H9 (cell line): ENCODE measurements around the gene JMJD1C. TPM values are rescaled to one million over a fixed set of nuclear protein-coding genes. Genes with fewer than 3 reads are reported as not detected.
A peak's percentile ranks its signal among the peaks of the same experiment; 100 is the strongest.

ENCODE experiments used
- DNase-seq: peaks from one replicate; pipeline ENCODE4 v3.0.0-alpha.2; 2017
- H2AFZ ChIP-seq: one replicate; pipeline ENCODE4 v1.6.1; 2013; ENCODE audit warnings: mild to moderate bottlenecking, low read length, control low read depth, moderate library complexity
- H2AK5ac ChIP-seq: 2 replicates; pipeline ENCODE4 v1.6.1; 2013; ENCODE audit warnings: low read length, control low read depth, mixed read lengths; ENCODE audit not compliant: insufficient read length
- H2BK120ac ChIP-seq: one replicate; pipeline ENCODE4 v1.6.1; 2013; ENCODE audit warnings: low read depth, mild to moderate bottlenecking, low read length, control low read depth, inconsistent platforms; ENCODE audit not compliant: poor library complexity, severe bottlenecking
- H2BK12ac ChIP-seq: 2 replicates; pipeline ENCODE4 v1.6.1; 2013; ENCODE audit warnings: low read length, control low read depth, mixed read lengths, low read depth; ENCODE audit not compliant: insufficient read length
- H2BK15ac ChIP-seq: 2 replicates; pipeline ENCODE4 v1.6.1; 2013; ENCODE audit warnings: low read depth, low read length, control low read depth
- H2BK20ac ChIP-seq: one replicate; pipeline ENCODE4 v1.6.1; 2013; ENCODE audit warnings: low read depth, mild to moderate bottlenecking, low read length, control low read depth, inconsistent platforms; ENCODE audit not compliant: poor library complexity, severe bottlenecking
- H2BK5ac ChIP-seq: 2 replicates; pipeline ENCODE4 v1.6.1; 2013; ENCODE audit warnings: low read length, control low read depth, mixed read lengths; ENCODE audit not compliant: insufficient read length
- H3K14ac ChIP-seq: 2 replicates; pipeline ENCODE4 v1.6.1; 2013; ENCODE audit warnings: low read length, control low read depth; ENCODE audit not compliant: insufficient read depth
- H3K18ac ChIP-seq: 2 replicates; pipeline ENCODE4 v1.6.1; 2013; ENCODE audit warnings: low read depth, mild to moderate bottlenecking, mixed read lengths, low read length, control low read depth; ENCODE audit not compliant: insufficient read length
- H3K23ac ChIP-seq: 2 replicates; pipeline ENCODE4 v1.6.1; 2013; ENCODE audit warnings: low read length, control low read depth, mixed read lengths, low read depth; ENCODE audit not compliant: insufficient read length
- H3K23me2 ChIP-seq: 2 replicates; pipeline ENCODE4 v1.6.1; 2013; ENCODE audit warnings: low read depth, mild to moderate bottlenecking, mixed read lengths, low read length, control low read depth; ENCODE audit not compliant: insufficient read length, poor library complexity, severe bottlenecking
- H3K27ac ChIP-seq: 2 replicates; pipeline ENCODE4 v1.5.1; 2013; ENCODE audit warnings: low read length, control low read depth, mixed read lengths, low read depth; ENCODE audit not compliant: insufficient read length
- H3K27me3 ChIP-seq: 2 replicates; pipeline ENCODE4 v1.6.1; 2013; ENCODE audit warnings: low read length, control low read depth, inconsistent platforms; ENCODE audit not compliant: insufficient read depth
- H3K4ac ChIP-seq: 2 replicates; pipeline ENCODE4 v1.6.1; 2013; ENCODE audit warnings: low read depth, mild to moderate bottlenecking, control low read depth, inconsistent platforms, low read length, moderate library complexity
- H3K4me1 ChIP-seq: 2 replicates; pipeline ENCODE4 v1.6.1; 2013; ENCODE audit warnings: low read length, control low read depth, inconsistent platforms; ENCODE audit not compliant: insufficient read depth
- H3K4me2 ChIP-seq: 2 replicates; pipeline ENCODE4 v1.6.1; 2013; ENCODE audit warnings: low read length, control low read depth, mixed read lengths; ENCODE audit not compliant: insufficient read length, insufficient read depth
- H3K56ac ChIP-seq: 2 replicates; pipeline ENCODE4 v1.6.1; 2013; ENCODE audit warnings: low read depth, mild to moderate bottlenecking, mixed read lengths, low read length, control low read depth; ENCODE audit not compliant: insufficient read length
- H3K79me1 ChIP-seq: 2 replicates; pipeline ENCODE4 v1.6.1; 2013; ENCODE audit warnings: low read depth, mild to moderate bottlenecking, moderate library complexity, low read length, control low read depth, inconsistent platforms; ENCODE audit not compliant: insufficient read depth, poor library complexity, severe bottlenecking
- H3K79me2 ChIP-seq: 2 replicates; pipeline ENCODE4 v1.6.1; 2013; ENCODE audit warnings: low read length, control low read depth, inconsistent platforms; ENCODE audit not compliant: insufficient read depth
- H3K9ac ChIP-seq: 2 replicates; pipeline ENCODE4 v1.6.1; 2013; ENCODE audit warnings: low read length, control low read depth, mixed read lengths; ENCODE audit not compliant: insufficient read length; ENCODE audit errors: extremely low read depth
- H3K9me3 ChIP-seq: one replicate; pipeline ENCODE4 v1.6.1; 2013; ENCODE audit warnings: low read depth, low read length, inconsistent platforms; ENCODE audit not compliant: control insufficient read depth
- H3T11ph ChIP-seq: one replicate; pipeline ENCODE4 v1.6.1; 2013; ENCODE audit warnings: mild to moderate bottlenecking, low read length, control low read depth, inconsistent platforms
- H4K20me1 ChIP-seq: one replicate; pipeline ENCODE4 v1.6.1; 2013; ENCODE audit not compliant: control insufficient read depth, insufficient read length, insufficient read depth
- H4K5ac ChIP-seq: 2 replicates; pipeline ENCODE4 v1.6.1; 2013; ENCODE audit warnings: low read depth, mild to moderate bottlenecking, mixed read lengths, low read length, control low read depth; ENCODE audit not compliant: insufficient read length
- H4K8ac ChIP-seq: replicated peaks from 2 replicates; pipeline ENCODE4 v1.6.1; 2013; ENCODE audit warnings: low read length, control low read depth, mixed read lengths, low read depth; ENCODE audit not compliant: insufficient read length
- H4K91ac ChIP-seq: 2 replicates; pipeline ENCODE4 v1.6.1; 2013; ENCODE audit warnings: low read depth, mild to moderate bottlenecking, moderate library complexity, mixed read lengths, low read length, control low read depth; ENCODE audit not compliant: insufficient read length
- H3K27ac Mint-ChIP-seq, 3 experiments: 2 replicates in 2 of 3; 3 replicates in 1 of 3; pipeline ENCODE4 v1.8.0; 2020 to 2021; ENCODE audit warnings: mixed read lengths in 3 of 3, mild to moderate bottlenecking in 1 of 3, moderate library complexity in 1 of 3
- H3K27me3 Mint-ChIP-seq: 2 replicates; pipeline ENCODE4 v1.8.0; 2021; ENCODE audit warnings: low read depth, mild to moderate bottlenecking, moderate library complexity, mixed read lengths
- H3K36me3 Mint-ChIP-seq, 3 experiments: 2 replicates in 2 of 3; 3 replicates in 1 of 3; pipeline ENCODE4 v1.8.0; 2020 to 2021; ENCODE audit warnings: low read depth in 3 of 3, mixed read lengths in 3 of 3; ENCODE audit not compliant: insufficient read depth in 1 of 3
- H3K4me1 Mint-ChIP-seq, 2 experiments: 2 replicates each; pipeline ENCODE4 v1.8.0; 2020; ENCODE audit warnings: mixed read lengths in 2 of 2
- H3K4me3 Mint-ChIP-seq, 2 experiments: 2 replicates in 1 of 2; 3 replicates in 1 of 2; pipeline ENCODE4 v1.8.0; 2020 to 2021; ENCODE audit warnings: mild to moderate bottlenecking in 2 of 2, mixed read lengths in 2 of 2, moderate library complexity in 1 of 2
- H3K9me3 Mint-ChIP-seq, 2 experiments: 2 replicates in 1 of 2; 3 replicates in 1 of 2; pipeline ENCODE4 v1.8.0; 2020; ENCODE audit warnings: mild to moderate bottlenecking in 2 of 2, mixed read lengths in 2 of 2, moderate library complexity in 1 of 2
- WGBS: extraction: QIAGEN DNeasy Blood & Tissue Kit; methylation state at CpG from one replicate; pipeline ENCODE4 v1.1.7; 2013; ENCODE audit warnings: missing lambda C conversion rate, low lambda C conversion rate, mixed read lengths; ENCODE audit not compliant: insufficient read length; ENCODE audit errors: extremely low coverage; 5-methylcytosine and 5-hydroxymethylcytosine counted together
- total RNA-seq: library from RNA; stranded (reverse); gene quantifications from 2 replicates; pipeline ENCODE4 v1.2.1, GENCODE V29; 2021
- TF ChIP-seq, protein P1 (sequence below): fragments of 200-600 bp; sonication (generic); conservative IDR thresholded peaks from 3 replicates; pipeline ENCODE4 v1.8.0; 2021; ENCODE audit warnings: antibody characterized with exemption, mild to moderate bottlenecking

JMJD1C gene
- total RNA-seq, 1 experiment from 2014 or later, result 200 TPM

DNA sequence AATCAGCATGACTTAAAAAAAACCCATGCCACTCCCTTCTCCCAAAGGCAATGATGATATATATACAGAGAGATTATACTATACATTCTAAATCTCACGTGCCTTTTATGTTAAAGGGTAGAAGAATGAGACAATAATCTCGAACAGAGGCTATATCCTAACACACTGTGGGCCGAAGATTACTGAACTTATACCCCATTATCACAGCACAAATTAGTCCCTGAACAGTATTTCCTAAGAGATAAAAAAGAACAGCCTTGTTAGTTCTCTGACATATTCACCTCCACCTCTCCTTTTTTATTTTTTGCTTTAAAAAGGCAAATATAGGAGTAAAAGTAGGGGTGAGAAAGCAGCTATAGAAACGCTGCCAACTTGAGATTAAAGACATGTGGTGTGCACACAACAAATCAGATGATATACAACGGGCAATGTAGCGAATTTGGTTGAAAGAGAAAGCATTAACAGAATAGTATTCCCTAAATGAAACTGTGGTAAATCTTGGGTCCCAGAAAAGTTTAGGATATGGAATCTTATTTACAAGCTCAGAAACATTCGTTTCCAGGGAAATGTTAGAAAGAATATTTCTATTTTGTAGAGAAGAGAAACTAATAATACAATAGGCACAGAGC, 69.5 kb downstream of the JMJD1C start:
- Histone ChIP-seq H3K27me3 (no peaks in the 10 kb centered on the region), H4K5ac (no peak overlapping the region), H3K79me2 (peaks cover 2% of the 10 kb centered on the region; the same call in 1 of the 2 replicates), H4K8ac (no peak overlapping the region), H3K23me2 (no peaks in the 10 kb centered on the region), H3K27ac (no peak overlapping the region), H2BK120ac (no peak overlapping the region), H2AFZ (no peak overlapping the region), H2BK5ac (no peak overlapping the region), H2BK15ac (no peak overlapping the region), H2BK12ac (no peak overlapping the region), H4K91ac (no peak overlapping the region), H3K4me1 (no peaks in the 10 kb centered on the region), H3K9ac (no peak overlapping the region), H3K4me2 (no peak overlapping the region), H3K9me3 (no peaks in the 10 kb centered on the region), H3K79me1 (no peaks in the 10 kb centered on the region), H2AK5ac (no peak overlapping the region), H3K14ac (no peak overlapping the region), H2BK20ac (no peak overlapping the region), H3K4ac (no peak overlapping the region), H3T11ph (no peak overlapping the region), H3K23ac (no peak overlapping the region), H4K20me1 (no peaks in the 10 kb centered on the region), H3K18ac (no peak overlapping the region), H3K56ac (no peak overlapping the region)
- H3K27ac Mint-ChIP-seq, result peak overlapping the region in 1 of 3 experiments; percentile 27; a peak in 2 of 7 replicates
- H3K9me3 Mint-ChIP-seq, result peaks cover 0 to 3% of the 10 kb centered on the region in 2 experiments; a peak in 3 of 5 replicates
- no CpG with 5 or more reads among the region's 7 CpGs for WGBS
- no peak overlapping the region for H3K4me3 Mint-ChIP-seq
- H3K4me1 Mint-ChIP-seq, result no peaks in the 10 kb centered on the region
- H3K36me3 Mint-ChIP-seq, result peaks cover 4 to 15% (median 6%) of the 10 kb centered on the region in 3 experiments; a peak in 3 of 7 replicates
- TF ChIP-seq, protein P1, sequence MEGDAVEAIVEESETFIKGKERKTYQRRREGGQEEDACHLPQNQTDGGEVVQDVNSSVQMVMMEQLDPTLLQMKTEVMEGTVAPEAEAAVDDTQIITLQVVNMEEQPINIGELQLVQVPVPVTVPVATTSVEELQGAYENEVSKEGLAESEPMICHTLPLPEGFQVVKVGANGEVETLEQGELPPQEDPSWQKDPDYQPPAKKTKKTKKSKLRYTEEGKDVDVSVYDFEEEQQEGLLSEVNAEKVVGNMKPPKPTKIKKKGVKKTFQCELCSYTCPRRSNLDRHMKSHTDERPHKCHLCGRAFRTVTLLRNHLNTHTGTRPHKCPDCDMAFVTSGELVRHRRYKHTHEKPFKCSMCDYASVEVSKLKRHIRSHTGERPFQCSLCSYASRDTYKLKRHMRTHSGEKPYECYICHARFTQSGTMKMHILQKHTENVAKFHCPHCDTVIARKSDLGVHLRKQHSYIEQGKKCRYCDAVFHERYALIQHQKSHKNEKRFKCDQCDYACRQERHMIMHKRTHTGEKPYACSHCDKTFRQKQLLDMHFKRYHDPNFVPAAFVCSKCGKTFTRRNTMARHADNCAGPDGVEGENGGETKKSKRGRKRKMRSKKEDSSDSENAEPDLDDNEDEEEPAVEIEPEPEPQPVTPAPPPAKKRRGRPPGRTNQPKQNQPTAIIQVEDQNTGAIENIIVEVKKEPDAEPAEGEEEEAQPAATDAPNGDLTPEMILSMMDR, result no peak
- DNase-seq, result no peak
- no peaks in the 10 kb centered on the region for H3K27me3 Mint-ChIP-seq
